T-helper 1 cell (primary cell): ENCODE data around the gene ZFP91.
A peak's percentile ranks its signal among the peaks of the same experiment; 100 is the strongest.
"Not testable (repeated sequence)": the region's sequence is repeated elsewhere in the genome, so short reads cannot be mapped to it uniquely, and the experiment has no call there.

Source experiments
- DNase-seq, 5 donors: peaks; one replicate each; pipeline ENCODE4 v3.0.0-alpha.2; 2012 to 2020
- total RNA-seq, 4 donors: gene quantifications; one replicate each; lab custom pipeline; 2026; lab: John Stamatoyannopoulos, UW

ZFP91 gene
- total RNA-seq, result 47.7 to 74.6 (median 55.1) reads per million in 4 donors

DNA sequence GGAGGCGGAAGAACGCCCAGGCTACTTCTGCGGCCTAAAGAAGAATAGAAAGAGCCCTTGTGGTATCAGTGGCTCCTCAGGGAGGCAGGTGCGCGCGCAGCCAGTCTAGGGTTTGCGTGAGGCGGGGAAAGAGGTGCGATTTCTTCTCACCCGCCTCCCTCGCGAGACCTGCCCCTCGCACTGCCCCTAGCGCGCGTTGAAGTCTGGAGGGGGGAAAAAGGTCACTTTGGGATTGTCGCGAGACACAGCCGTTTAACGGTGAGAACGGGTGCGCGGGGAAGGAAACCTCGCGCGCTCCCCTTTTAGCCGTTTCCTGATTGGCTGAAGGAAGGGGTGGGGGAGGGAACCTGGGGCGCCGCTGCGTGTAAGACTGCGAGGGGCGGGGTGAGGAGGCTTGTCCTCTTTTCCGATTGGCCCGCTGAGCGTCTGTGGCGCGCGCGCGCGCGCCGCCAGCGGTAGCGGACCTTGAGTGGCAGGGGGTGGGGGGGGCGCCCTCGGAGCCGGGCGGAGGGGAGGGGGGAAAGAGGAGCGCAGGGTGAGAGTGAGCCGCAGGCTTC is at the start of gene ZFP91:
Gene ZFP91 (plus strand): TSS at position 429 of the 557 bp plus-strand sequence. CDS start 219 bp downstream, outside the sequence.
- peak; percentile 96 to 99 (median 97) for DNase-seq

GRCh38 chr11:58530236-58530635 is 48.6 kb upstream of the ZFP91 start:
- peak in 2 of 5 donors; percentile 11 to 15 for DNase-seq

GRCh38 chr11:58531865-58532341 is 47.0 kb upstream of the ZFP91 start:
- no peak for DNase-seq

DNA sequence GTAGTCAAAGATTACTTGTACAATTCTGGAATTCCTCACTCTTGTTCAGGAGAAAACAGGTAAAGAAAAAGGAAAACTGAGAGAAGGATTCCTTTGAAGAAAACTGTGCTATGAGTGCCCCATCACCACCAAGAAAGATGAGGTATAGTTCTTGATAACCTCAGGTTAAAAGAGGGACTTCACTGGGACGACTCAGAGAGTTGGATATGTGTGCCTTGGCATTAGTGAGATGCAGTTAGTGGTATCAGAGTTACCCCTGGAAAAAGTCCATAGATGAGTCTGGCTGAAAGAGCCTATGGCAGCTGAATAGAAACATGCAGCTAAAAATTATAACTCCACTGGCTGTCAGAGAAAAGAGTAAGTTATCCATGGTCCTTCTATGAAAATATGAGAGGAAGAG is 32.0 kb upstream of the ZFP91 start:
- no peak for DNase-seq

DNA sequence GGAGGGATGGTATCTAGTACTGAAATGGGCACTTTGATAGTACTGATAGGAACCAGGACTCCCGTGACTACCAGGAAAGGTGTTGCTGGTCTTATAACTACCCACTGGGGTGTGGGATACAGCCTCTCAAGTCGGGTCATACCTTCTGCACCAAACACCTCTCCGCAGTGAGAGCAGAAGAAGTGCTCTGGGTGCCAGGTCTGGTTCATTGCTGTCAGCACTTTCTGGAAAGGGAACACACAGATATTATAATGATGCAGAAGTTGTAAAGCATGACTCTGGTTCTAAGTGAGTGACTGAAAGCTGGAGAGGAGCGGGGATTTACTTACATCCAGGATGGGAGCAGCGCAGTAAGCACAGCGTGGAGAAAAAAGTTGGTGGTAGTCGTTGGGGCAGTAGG is 29.2 kb upstream of the ZFP91 start:
- DNase-seq, result no peak

GRCh38 chr11:58560842-58561241 is 18.0 kb upstream of the ZFP91 start:
- DNase-seq, result no peak

GRCh38 chr11:58561394-58562098 is 17.3 kb upstream of the ZFP91 start:
- DNase-seq, result no peak

- no peak for DNase-seq
Measured at GRCh38 chr11:58562375-58562800, 16.5 kb upstream of the ZFP91 start.

DNA sequence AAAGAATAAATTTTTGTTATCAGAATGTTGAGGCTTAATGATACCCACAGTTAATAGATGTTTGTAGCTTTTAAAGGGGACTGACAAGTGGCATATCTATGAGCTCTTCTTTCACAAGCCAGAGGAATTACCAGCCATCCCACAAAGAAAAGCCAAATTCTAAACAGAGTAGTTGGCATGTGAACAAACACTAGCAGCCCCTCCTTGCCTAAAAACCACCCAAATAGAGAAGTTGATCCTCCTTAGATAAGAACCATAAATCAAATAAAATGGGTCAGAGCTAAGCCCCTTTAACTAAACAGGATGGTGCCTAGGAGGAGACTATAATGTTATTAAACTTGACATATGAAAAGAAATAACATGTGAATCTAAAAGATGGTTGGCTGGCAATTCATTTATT is 14.6 kb upstream of the ZFP91 start:
- DNase-seq, result no peak

DNA sequence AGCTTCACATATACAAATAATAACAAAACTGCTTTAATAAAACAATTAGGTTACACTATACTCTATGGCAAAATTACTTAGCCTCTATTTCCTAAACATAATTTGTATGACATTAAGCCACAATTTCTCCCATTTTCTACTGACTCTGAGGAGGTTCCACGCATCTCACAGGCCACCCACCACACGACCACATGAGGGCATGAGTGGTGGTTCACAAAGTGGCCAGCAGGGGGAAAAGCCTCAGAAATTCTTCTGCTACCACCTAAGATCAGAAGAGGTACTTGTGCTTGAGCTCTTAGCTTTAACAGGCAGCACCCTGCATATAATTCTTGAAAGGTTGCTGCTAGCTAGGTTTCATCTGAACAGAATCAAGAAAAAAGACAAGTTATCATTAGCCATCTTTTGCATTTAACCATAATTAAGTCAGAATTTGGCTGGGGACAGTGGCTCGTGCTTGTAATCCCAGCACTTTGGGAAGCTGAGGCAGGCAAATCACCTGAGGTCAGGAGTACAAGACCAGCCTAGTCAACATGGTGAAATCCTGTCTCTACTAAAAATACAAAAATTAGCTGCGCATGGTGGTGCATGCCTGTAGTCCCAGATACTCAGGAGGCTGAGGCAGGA is 10.9 kb upstream of the ZFP91 start:
- DNase-seq, result peak; percentile 35 to 75 (median 60)

- DNase-seq, result not testable (repeated sequence)
Measured at GRCh38 chr11:58572906-58573305, 6.0 kb upstream of the ZFP91 start.

DNA sequence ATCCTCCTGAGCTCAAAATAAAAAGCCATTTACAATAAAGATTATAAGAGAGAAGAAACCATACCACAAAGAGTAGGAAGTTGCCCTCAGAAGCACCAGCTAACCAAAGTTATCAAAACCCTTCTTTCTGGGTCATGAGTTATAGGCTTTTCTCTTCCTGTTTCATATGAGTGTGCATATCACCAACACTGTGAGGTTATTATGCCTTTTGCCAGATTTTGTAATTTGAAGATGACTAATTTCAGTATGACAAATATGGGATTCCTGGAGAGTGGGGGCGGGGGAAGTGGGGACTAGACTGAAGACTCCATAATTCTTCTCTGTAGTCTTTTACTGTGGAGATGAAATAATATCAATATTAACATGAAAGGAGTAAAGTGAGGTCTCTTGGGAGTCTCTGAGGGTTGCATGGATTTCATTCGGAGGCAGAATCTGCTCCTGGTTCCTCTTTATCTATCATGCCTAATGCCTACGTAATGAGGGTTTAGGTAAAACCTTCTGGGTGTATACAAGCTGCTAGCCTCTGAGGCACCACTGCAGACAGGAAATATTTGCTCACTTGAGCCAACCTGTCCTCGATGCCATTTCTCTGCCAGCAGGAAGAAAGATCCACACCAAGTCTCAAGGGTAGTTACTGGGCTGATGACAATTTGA is 5.3 kb upstream of the ZFP91 start:
- DNase-seq, result peak in 3 of 5 donors; percentile 23 to 74 (median 32)

DNA sequence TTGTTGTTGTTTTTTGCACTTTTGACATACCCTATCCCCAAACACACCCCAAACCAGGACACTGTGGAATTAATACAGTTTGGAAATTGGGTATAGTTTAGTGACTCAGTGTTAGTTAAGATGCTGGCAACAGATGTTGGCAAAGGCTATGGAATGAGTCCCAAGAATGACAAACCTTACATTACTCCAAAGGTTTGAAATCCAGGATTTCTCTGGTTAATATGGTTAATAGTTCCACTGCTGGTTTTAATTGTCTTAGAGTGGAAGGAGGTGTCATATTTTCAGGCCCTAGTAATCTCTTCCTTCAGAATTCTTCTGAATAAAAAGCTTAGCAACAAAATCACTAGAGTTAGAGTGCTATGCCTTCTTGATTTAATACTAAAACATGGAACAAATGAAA is 4.0 kb upstream of the ZFP91 start:
- DNase-seq, result no peak

DNA sequence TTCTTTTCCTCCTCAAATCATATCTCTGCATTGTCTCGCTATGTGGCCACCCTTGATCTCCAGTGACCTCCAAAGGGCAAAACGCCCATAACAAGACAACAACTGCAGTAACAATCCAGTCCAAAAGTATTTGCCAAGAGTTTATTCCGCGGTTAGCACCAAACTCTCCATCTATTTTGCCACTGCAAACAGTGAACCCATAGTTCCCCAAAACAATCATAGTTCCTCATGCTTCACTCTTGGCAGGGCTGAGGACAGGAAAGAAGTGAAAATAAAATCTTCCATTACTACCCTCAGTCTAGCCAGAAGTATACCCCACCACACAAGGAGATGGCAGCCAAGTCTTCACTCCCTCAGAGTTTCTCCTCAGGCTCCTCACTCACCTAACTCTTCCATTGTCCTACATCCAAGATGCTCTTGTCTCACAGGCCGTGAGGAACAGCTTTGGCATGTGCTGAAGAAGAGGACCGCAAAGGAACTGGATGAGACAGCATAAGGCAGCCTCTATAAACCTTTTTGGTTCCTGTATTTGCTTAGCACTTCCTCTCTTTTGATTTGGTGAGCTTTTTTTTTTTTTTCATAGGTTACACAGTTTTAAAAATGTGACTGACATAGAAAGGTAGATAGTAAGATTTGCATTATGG is 3.4 kb upstream of the ZFP91 start, which contains the start of gene LPXN:
Gene LPXN (minus strand): TSS at position 480 of the 644 bp plus-strand sequence. CDS start 84 bp downstream, at position 396.
- DNase-seq, result peak; percentile 19 to 68 (median 47)

GRCh38 chr11:58576887-58577471 is 1.9 kb upstream of the ZFP91 start:
- peak in 1 of 5 donors; percentile 31 for DNase-seq

DNA sequence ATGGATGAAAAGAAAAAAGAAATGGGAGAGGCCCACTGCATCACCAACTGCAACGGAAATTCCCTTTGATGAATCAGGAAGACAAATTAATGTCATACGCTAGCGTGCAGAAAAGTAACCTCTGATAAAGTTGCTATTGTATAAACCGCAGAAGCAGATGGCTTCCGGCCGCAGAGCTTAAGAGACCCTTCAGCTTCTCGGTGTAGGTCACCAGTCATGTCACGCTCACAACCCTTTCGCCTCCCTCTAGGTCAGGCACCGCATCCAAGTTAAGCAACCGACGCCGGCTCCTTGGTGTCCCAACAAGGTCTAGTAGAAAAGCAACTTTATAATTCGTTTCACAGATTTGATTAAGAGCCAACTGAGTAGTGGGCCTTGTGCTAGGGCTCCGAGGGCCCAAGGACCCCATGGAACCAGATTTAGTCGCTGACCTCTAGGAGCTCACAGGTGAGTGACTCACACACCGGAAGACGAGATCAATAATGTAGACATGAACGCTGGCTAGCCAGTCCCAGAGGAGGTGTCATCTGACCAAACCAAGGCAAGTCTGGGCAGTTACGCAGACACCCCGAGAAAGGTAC is 1.2 kb upstream of the ZFP91 start:
- DNase-seq, result peak; percentile 55 to 84 (median 73)

DNA sequence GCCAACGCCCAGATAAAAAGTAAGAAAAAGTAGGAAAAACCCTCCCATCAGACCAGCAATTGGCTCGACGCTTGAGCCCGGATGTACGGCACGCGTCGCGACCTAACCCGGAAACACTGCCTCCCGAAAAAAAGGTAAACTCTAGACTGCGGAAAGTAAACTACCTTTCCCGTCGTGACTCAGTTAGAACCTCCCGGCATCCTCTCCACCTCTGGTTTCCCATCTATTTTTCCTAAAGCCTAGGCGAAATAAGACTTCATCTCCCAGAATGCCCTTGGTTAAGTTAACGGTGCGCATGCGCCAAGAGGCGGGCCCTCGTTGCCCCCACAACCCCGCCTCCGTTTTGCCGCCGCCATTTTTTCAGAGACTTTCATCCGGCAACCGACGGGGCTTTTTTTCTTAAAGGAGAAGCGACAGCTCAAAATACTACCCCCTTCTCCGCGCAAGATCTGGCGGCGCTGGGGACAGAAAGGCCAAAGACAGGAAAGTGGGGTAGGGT is 678 bp upstream of the ZFP91 start:
- DNase-seq, result peak; percentile 86 to 97 (median 89)

- peak; percentile 85 to 93 (median 89) for DNase-seq
Measured at GRCh38 chr11:58579192-58580129, 598 bp downstream of the ZFP91 start.

DNA sequence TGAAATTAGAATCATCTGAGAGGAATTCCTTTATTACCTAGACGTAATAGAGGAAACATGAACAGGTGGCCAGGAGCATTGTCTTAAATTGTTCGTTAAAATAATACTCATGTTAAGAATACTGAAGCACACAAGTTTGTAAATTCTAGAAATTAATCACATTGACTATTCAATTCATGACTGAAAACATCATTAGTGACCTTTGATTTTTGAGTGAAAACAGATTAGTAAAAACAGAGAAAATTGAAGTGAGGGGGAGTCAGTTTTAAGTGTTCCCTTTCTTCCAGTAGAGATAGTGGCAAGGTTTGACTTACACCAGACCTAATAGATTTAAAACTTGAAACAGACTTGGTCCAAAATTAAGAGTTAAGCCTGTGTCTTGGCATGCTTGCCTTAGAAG is 1.4 kb downstream of the ZFP91 start:
- DNase-seq, result no peak

- no peak for DNase-seq
Measured at GRCh38 chr11:58582437-58582836, 3.6 kb downstream of the ZFP91 start.
